K562 (cell line): ENCODE measurements around the gene FRMD4A. TPM values are rescaled to one million over a fixed set of nuclear protein-coding genes. Genes with fewer than 3 reads are reported as not detected.

Experiments used
- ATAC-seq: fragments of 200-7000 bp; cut with Tn5 transposase; 3 replicates; pipeline ENCODE4 v1.9.1; 2020; ENCODE audit warnings: moderate library complexity
- BruUV-seq: library from RNA; stranded (reverse); fragments of 400-500 nt; replicated peaks from 2 replicates; lab custom pipeline; 2021; lab: Mats Ljungman, UMichigan
- CTCF ChIA-PET: fragments of 300-600 bp; formaldehyde crosslinking; extraction: SDS; loops from one replicate; lab custom pipeline; 2021; ENCODE audit warnings: low intra/inter-chr PET ratio; lab: Yijun Ruan, JAX
- POLR2A ChIA-PET: fragments of 300-600, 350-650 bp; sonication (Branson Sonifier 250); formaldehyde crosslinking; extraction: SDS; loops from one replicate; lab custom pipeline; 2021; ENCODE audit warnings: antibody characterized with exemption, inconsistent platforms; lab: Yijun Ruan, JAX
- DNase-seq, 4 experiments: peaks; one replicate each; pipeline versions ENCODE4 v3.0.0 to v3.0.0-alpha.2; 2011 to 2018; ENCODE audit warnings: low spot score in 3 of 4, mixed read lengths in 3 of 4; ENCODE audit errors: extremely low read depth in 1 of 4
- FAIRE-seq: peaks from 2 replicates; lab custom pipeline; 2011; peaks lifted over from hg19 to GRCh38; lab: Jason Lieb, UNC
- H2AFZ ChIP-seq: 2 replicates; pipeline ENCODE4 v1.6.0; 2011; ENCODE audit warnings: low read depth, low read length, control low read depth, inconsistent platforms
- H3K27ac ChIP-seq: fragments of 200-600 bp; 3 replicates; pipeline ENCODE4 v1.8.0; 2011; ENCODE audit warnings: low read depth, mild to moderate bottlenecking, control low read depth, inconsistent platforms, low read length, moderate library complexity, mixed read lengths; ENCODE audit errors: extremely low read depth
- H3K27me3 ChIP-seq, 2 experiments: fragments of 300-600 bp in 1 of 2; 2 replicates in 1 of 2; 3 replicates in 1 of 2; pipeline versions ENCODE4 v1.6.0 to v1.8.0; 2011; ENCODE audit warnings: inconsistent platforms in 2 of 2, low read length in 2 of 2, mild to moderate bottlenecking in 1 of 2, mixed read lengths in 1 of 2, moderate library complexity in 1 of 2; ENCODE audit not compliant: control insufficient read depth in 2 of 2, insufficient read depth in 2 of 2
- H3K36me3 ChIP-seq: fragments of 300-600 bp; 3 replicates; pipeline ENCODE4 v1.8.0; 2011; ENCODE audit warnings: mild to moderate bottlenecking, low read length, inconsistent platforms; ENCODE audit not compliant: control insufficient read depth, insufficient read depth
- H3K4me1 ChIP-seq, 2 experiments: fragments of 200-600 bp in 1 of 2; replicated peaks in 1 of 2; 2 replicates in 1 of 2; 3 replicates in 1 of 2; pipeline versions ENCODE4 v1.5.1 to v1.8.0; 2011; ENCODE audit warnings: inconsistent platforms in 2 of 2, low read length in 2 of 2, mild to moderate bottlenecking in 1 of 2, mixed read lengths in 1 of 2, moderate library complexity in 1 of 2; ENCODE audit not compliant: control insufficient read depth in 2 of 2, insufficient read depth in 2 of 2
- H3K4me2 ChIP-seq: 2 replicates; pipeline ENCODE4 v1.6.1; 2011; ENCODE audit warnings: low read length, control low read depth, inconsistent platforms, mixed read lengths; ENCODE audit not compliant: insufficient read depth
- H3K4me3 ChIP-seq: fragments of 200-600 bp; sonication (generic), shearing (Covaris generic); 2 replicates; pipeline ENCODE4 v1.5.1; 2016; ENCODE audit warnings: control low read depth, inconsistent platforms
- H3K79me2 ChIP-seq: fragments of 200-600 bp; 3 replicates; pipeline ENCODE4 v1.8.0; 2011; ENCODE audit warnings: low read length, inconsistent platforms; ENCODE audit not compliant: control insufficient read depth, insufficient read depth
- H3K9ac ChIP-seq, 2 experiments: 2 replicates each; pipeline versions ENCODE4 v1.6.0 to v1.6.1; 2011; ENCODE audit warnings: low read depth in 2 of 2, low read length in 2 of 2, control low read depth in 1 of 2, inconsistent platforms in 1 of 2, mild to moderate bottlenecking in 1 of 2, mixed read lengths in 1 of 2; ENCODE audit not compliant: insufficient read depth in 1 of 2
- H3K9me1 ChIP-seq: one replicate; pipeline ENCODE4 v1.6.0; 2011; ENCODE audit warnings: inconsistent platforms, mild to moderate bottlenecking, low read length, moderate library complexity; ENCODE audit not compliant: control insufficient read depth, insufficient read depth
- H3K9me3 ChIP-seq: replicated peaks from 2 replicates; pipeline ENCODE4 v1.5.1; 2011; ENCODE audit warnings: low read depth, low read length, inconsistent platforms; ENCODE audit not compliant: control insufficient read depth, insufficient read depth
- H4K20me1 ChIP-seq: replicated peaks from 2 replicates; pipeline ENCODE4 v1.6.1; 2011; ENCODE audit warnings: low read length, inconsistent platforms, mixed read lengths; ENCODE audit not compliant: control insufficient read depth, insufficient read depth
- AFF1 ChIP-seq, 2 experiments: fragments of 450-650 bp; IDR thresholded peaks; 2 replicates each; pipeline ENCODE4 v1.6.1; 2018; ENCODE audit warnings: mild to moderate bottlenecking in 2 of 2, low read depth in 1 of 2; ENCODE audit not compliant: partially characterized antibody in 2 of 2
- ARNT ChIP-seq, 2 experiments: fragments of 450-650 bp; IDR thresholded peaks; 2 replicates each; pipeline ENCODE4 v1.6.1; 2016; ENCODE audit warnings: mild to moderate bottlenecking in 1 of 2
- ELF1 ChIP-seq: fragments of 200-800 bp; sonication (Bioruptor generic); IDR thresholded peaks from 2 replicates; pipeline ENCODE4 v1.6.1; 2016; ENCODE audit warnings: missing genetic modification characterization, missing compliant biosample characterization
- NBN ChIP-seq: fragments of 450-650 bp; IDR thresholded peaks from 2 replicates; pipeline ENCODE4 v1.6.1; 2016; ENCODE audit warnings: low read depth, mild to moderate bottlenecking
- RBM25 ChIP-seq: fragments of 200-400 bp; formaldehyde crosslinking; IDR thresholded peaks from 2 replicates; pipeline ENCODE4 v1.6.1; 2018; ENCODE audit warnings: low read length, low read depth, moderate library complexity; ENCODE audit not compliant: severe bottlenecking
- SLC30A9 ChIP-seq: fragments of 250-450 bp; sonication (Bioruptor Pico); IDR thresholded peaks from 2 replicates; pipeline ENCODE4 v1.8.0; 2022; ENCODE audit warnings: mild to moderate bottlenecking, moderate library complexity
- ZKSCAN8 ChIP-seq: fragments of 200-800 bp; sonication (Bioruptor generic); IDR thresholded peaks from 2 replicates; pipeline ENCODE4 v1.6.1; 2016; ENCODE audit warnings: missing genetic modification characterization, missing compliant biosample characterization
- ZNF121 ChIP-seq: sonication (generic); formaldehyde crosslinking; conservative IDR thresholded peaks from 2 replicates; pipeline ENCODE4 v1.8.0; 2022; ENCODE audit warnings: missing genetic modification reagents
- ZNF184 ChIP-seq: sonication (generic); formaldehyde crosslinking; IDR thresholded peaks from 2 replicates; pipeline ENCODE4 v1.5.0; 2020; ENCODE audit warnings: missing genetic modification reagents
- WGBS: fragments of 100-300 bp; shearing (Covaris generic); methylation state at CpG from one replicate; pipeline ENCODE4 v1.1.6; 2016; ENCODE audit warnings: low coverage, mixed read lengths; ENCODE audit not compliant: insufficient coverage; ENCODE audit errors: missing lambda C conversion rate; 5-methylcytosine and 5-hydroxymethylcytosine counted together
- in situ Hi-C: fragments of 300-500 bp; cut with MboI; formaldehyde crosslinking; loops from 4 replicates; pipeline ENCODE4 v1.15.0; 2018; ENCODE audit warnings: inconsistent platforms, mixed read lengths
- intact Hi-C: fragments of 100-400 bp; cut with micrococcal nuclease; formaldehyde crosslinking; loops from 2 replicates; pipeline ENCODE4 v1.14.2; 2022
- polyA plus RNA-seq, 8 experiments: library from polyadenylated mRNA; depleted of rRNA in 4 of 8; stranded (reverse) in 5 of 8; unstranded in 3 of 8; fragments of >200 nt; fragmentation: Nextera tagmentation in 2 of 8; fragmentation: Illumina TruSeq in 1 of 8; extraction: Ambion mirVana in 2 of 8; extraction: Trizol in 1 of 8; gene quantifications; 2 replicates each; pipeline versions ENCODE4 v1.2.1 to v1.2.3, GENCODE V29; 2011 to 2014; ENCODE audit warnings: inconsistent platforms in 1 of 8, missing spikeins in 1 of 8
- total RNA-seq, 7 experiments: library from RNA; depleted of rRNA in 6 of 7; stranded (reverse); fragments of >200 nt in 6 of 7; fragmentation: Illumina TruSeq in 2 of 7; extraction: Trizol in 2 of 7; gene quantifications; 2 replicates each; pipeline versions ENCODE4 v1.2.1 to v1.2.3, GENCODE V29; 2011 to 2021; ENCODE audit warnings: low replicate concordance in 1 of 7
- TF ChIP-seq, protein P1 (sequence below): fragments of 250-450 bp; sonication (Bioruptor Pico); IDR thresholded peaks from 2 replicates; pipeline ENCODE4 v1.4.0; 2020
- TF ChIP-seq, protein P2 (sequence below), 3 experiments: fragments of 200-800 bp in 1 of 3; fragments of 250-450 bp in 1 of 3; fragments of 450-650 bp in 1 of 3; sonication (Bioruptor Pico) in 1 of 3; sonication (Bioruptor generic) in 1 of 3; formaldehyde crosslinking in 1 of 3; IDR thresholded peaks; 2 replicates each; pipeline versions ENCODE4 v1.6.1 to v1.8.0; 2016 to 2022; ENCODE audit warnings: mild to moderate bottlenecking in 2 of 3, missing genetic modification characterization in 2 of 3, missing compliant biosample characterization in 1 of 3, moderate library complexity in 1 of 3

Gene FRMD4A
- total and polyA plus RNA-seq, 9 of the 15 experiments (the other 6 are each of a cell fraction or from before 2014, with no cell fraction given): 0.80 to 5.2 (median 3.0) TPM

DNA sequence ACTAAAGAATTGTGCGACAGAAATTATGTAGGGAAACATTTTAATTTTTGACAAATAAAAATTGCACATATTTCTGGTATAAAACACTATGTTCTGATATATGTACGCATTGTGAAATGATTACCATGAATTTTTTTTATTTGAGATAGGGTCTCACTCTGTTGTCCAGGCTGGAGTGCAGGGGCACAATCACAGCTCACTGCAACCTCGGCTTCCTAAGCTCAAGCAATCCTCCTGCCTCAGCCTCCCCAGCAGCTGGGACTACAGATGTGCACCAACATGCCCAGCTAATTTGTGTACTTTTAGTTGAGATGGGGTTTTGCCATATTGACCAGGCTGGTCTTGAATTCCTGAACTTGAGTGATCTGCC, 149.2 kb downstream of the FRMD4A start:
- Histone ChIP-seq H3K79me2 (no peaks in the 10 kb centered on the region), H3K9ac (no peak overlapping the region), H3K9me1 (no peaks in the 10 kb centered on the region), H3K4me1 (peaks cover 5 to 41% of the 10 kb centered on the region in 2 experiments), H3K4me3 (no peak overlapping the region), H3K27ac (peak overlapping the region; percentile 69), H3K9me3 (peaks cover 5% of the 10 kb centered on the region), H3K36me3 (no peaks in the 10 kb centered on the region), H3K4me2 (peak overlapping the region; percentile 44), H2AFZ (peak overlapping the region; percentile 75), H4K20me1 (no peaks in the 10 kb centered on the region)
- ATAC-seq (no peak), DNase-seq (no peak), FAIRE-seq (no peak)
- WGBS: 9% methylated on average over 3 of the region's 3 CpGs
- intact Hi-C loops (loop anchor here (10.0 kb wide), 1 partner anchor 137 kb away; no protein-coding TSS in a partner anchor), in situ Hi-C loops (loop anchor here (10.0 kb wide), 1 partner anchor 293 kb away; no protein-coding TSS in a partner anchor)
- no TSS peak for BruUV-seq
- CTCF ChIA-PET: no interaction called here
- TF ChIP-seq ZKSCAN8 (CRISPR knock-in tag): 0 out of 2 replicates have a peak, but pooled peaks have one; percentile 13
- TF ChIP-seq AFF1 (IDR thresholded peaks at IDR 0.05; ENCODE audit: low read depth in 1 of 2, partially characterized antibody in 2 of 2): peak in 1 of 2 experiments; percentile 2
- no peak for TF ChIP-seq ZNF184 (CRISPR knock-in tag)
- 0 out of 4 replicates have a peak, but pooled peaks of 1 of the 2 experiments have one; percentile 3 for TF ChIP-seq ARNT (IDR thresholded peaks at IDR 0.05)
- TF ChIP-seq, protein P1, sequence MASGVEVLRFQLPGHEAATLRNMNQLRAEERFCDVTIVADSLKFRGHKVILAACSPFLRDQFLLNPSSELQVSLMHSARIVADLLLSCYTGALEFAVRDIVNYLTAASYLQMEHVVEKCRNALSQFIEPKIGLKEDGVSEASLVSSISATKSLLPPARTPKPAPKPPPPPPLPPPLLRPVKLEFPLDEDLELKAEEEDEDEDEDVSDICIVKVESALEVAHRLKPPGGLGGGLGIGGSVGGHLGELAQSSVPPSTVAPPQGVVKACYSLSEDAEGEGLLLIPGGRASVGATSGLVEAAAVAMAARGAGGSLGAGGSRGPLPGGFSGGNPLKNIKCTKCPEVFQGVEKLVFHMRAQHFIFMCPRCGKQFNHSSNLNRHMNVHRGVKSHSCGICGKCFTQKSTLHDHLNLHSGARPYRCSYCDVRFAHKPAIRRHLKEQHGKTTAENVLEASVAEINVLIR: no peak
- TF ChIP-seq NBN: peak; percentile 15; the same call in 1 of the 2 replicates
- peak; percentile 57 for TF ChIP-seq ZNF121 (CRISPR knock-in tag)
- no peak for TF ChIP-seq SLC30A9 (CRISPR knock-in tag)
- TF ChIP-seq, protein P2, sequence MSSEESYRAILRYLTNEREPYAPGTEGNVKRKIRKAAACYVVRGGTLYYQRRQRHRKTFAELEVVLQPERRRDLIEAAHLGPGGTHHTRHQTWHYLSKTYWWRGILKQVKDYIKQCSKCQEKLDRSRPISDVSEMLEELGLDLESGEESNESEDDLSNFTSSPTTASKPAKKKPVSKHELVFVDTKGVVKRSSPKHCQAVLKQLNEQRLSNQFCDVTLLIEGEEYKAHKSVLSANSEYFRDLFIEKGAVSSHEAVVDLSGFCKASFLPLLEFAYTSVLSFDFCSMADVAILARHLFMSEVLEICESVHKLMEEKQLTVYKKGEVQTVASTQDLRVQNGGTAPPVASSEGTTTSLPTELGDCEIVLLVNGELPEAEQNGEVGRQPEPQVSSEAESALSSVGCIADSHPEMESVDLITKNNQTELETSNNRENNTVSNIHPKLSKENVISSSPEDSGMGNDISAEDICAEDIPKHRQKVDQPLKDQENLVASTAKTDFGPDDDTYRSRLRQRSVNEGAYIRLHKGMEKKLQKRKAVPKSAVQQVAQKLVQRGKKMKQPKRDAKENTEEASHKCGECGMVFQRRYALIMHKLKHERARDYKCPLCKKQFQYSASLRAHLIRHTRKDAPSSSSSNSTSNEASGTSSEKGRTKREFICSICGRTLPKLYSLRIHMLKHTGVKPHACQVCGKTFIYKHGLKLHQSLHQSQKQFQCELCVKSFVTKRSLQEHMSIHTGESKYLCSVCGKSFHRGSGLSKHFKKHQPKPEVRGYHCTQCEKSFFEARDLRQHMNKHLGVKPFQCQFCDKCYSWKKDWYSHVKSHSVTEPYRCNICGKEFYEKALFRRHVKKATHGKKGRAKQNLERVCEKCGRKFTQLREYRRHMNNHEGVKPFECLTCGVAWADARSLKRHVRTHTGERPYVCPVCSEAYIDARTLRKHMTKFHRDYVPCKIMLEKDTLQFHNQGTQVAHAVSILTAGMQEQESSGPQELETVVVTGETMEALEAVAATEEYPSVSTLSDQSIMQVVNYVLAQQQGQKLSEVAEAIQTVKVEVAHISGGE (CRISPR knock-in tag; IDR thresholded peaks at IDR 0.05): peak in 1 of 3 experiments; percentile 11; a peak in 1 of 6 replicates
- peak; percentile 70 for TF ChIP-seq RBM25
- peak; percentile 3; the same call in 1 of the 2 replicates for TF ChIP-seq ELF1 (tag)
- TF ChIP-seq, all 486 proteins: peak for 8
- POLR2A ChIA-PET: interaction anchor here (0.6 kb wide), 1 partner anchor 33 kb away, joined by 4 read pairs; no protein-coding TSS in a partner anchor
- peaks cover 0 to 4% of the 10 kb centered on the region in 2 experiments; a peak in 1 of 5 replicates for H3K27me3 ChIP-seq
